Activated CD4-positive, CD25-positive, alpha-beta regulatory T cell treated with anti-CD3 and anti-CD28 coated beads, Interleukin-2, amount 50 U/mL, for 24 hours (primary cell): ENCODE results near the gene NHERF1.
A peak's percentile ranks its signal among the peaks of the same experiment; 100 is the strongest.

ENCODE experiments used
- ATAC-seq, 2 donors: fragments of 150-1000 bp; cut with Tn5 transposase; one replicate each; pipeline ENCODE4 v1.10.0; 2021; ENCODE audit warnings: mild to moderate bottlenecking in 1 of 2, moderate library complexity in 1 of 2

The NHERF1 gene

GRCh38 chr17:74748529-74749278 lies at the start of gene NHERF1:
Gene NHERF1, plus strand, starts transcription at chr17:74748628. Its CDS starts 219 bp downstream, at chr17:74748847.
- peak; percentile 91 to 92 for ATAC-seq

- ATAC-seq, result no peak
Measured at GRCh38 chr17:74699236-74699635, 49.2 kb upstream of the NHERF1 start.

GRCh38 chr17:74702116-74702871 lies 46.1 kb upstream of the NHERF1 start:
- no peak for ATAC-seq

- ATAC-seq, result no peak
Measured at GRCh38 chr17:74703311-74703710, 45.1 kb upstream of the NHERF1 start.

GRCh38 chr17:74704544-74704943 lies 43.9 kb upstream of the NHERF1 start:
- no peak for ATAC-seq

- ATAC-seq, result no peak
Measured at GRCh38 chr17:74711058-74711824, 37.2 kb upstream of the NHERF1 start.

GRCh38 chr17:74712301-74712700 lies 36.1 kb upstream of the NHERF1 start:
- ATAC-seq, result no peak

GRCh38 chr17:74712756-74713155 lies 35.7 kb upstream of the NHERF1 start, which contains the start of gene CD300LF:
Gene CD300LF, minus strand, starts transcription at chr17:74712923. Its CDS starts 57 bp downstream, at chr17:74712866.
- no peak for ATAC-seq

GRCh38 chr17:74713171-74713755 lies 35.2 kb upstream of the NHERF1 start:
- no peak for ATAC-seq

- ATAC-seq, result no peak
Measured at GRCh38 chr17:74715144-74715543, 33.3 kb upstream of the NHERF1 start.

- no peak for ATAC-seq
Measured at GRCh38 chr17:74720506-74720905, 27.9 kb upstream of the NHERF1 start.

GRCh38 chr17:74722782-74723181 lies 25.6 kb upstream of the NHERF1 start:
- ATAC-seq, result no peak

- no peak for ATAC-seq
Measured at GRCh38 chr17:74723891-74724290, 24.5 kb upstream of the NHERF1 start.

GRCh38 chr17:74725111-74725510 lies 23.3 kb upstream of the NHERF1 start:
- ATAC-seq, result no peak

- no peak for ATAC-seq
Measured at GRCh38 chr17:74728033-74728701, 20.3 kb upstream of the NHERF1 start.

- ATAC-seq, result no peak
Measured at GRCh38 chr17:74728702-74729075, 19.7 kb upstream of the NHERF1 start.

GRCh38 chr17:74729368-74729767 lies 19.1 kb upstream of the NHERF1 start:
- ATAC-seq, result no peak

GRCh38 chr17:74729866-74730265 lies 18.6 kb upstream of the NHERF1 start:
- ATAC-seq, result no peak

GRCh38 chr17:74730491-74731346 lies 17.7 kb upstream of the NHERF1 start:
- peak; percentile 69 to 74 for ATAC-seq

- no peak for ATAC-seq
Measured at GRCh38 chr17:74731347-74731605, 17.2 kb upstream of the NHERF1 start.

GRCh38 chr17:74732042-74732867 lies 16.2 kb upstream of the NHERF1 start:
- ATAC-seq, result no peak
